CD4-positive, alpha-beta T cell treated with Interferon gamma for 1 hour (primary cell): ENCODE results near the gene VENTX.
"Not testable (repeated sequence)": the region's sequence is repeated elsewhere in the genome, so short reads cannot be mapped to it uniquely, and the experiment has no call there.

ENCODE experiments used
- DNase-seq: peaks from one replicate; pipeline ENCODE4 v3.0.0-alpha.2; 2020

Gene VENTX

GRCh38 chr10:133258818-133259601 lies 21.4 kb downstream of the VENTX start:
- DNase-seq = peak; percentile 82

- no peak for DNase-seq
Measured at GRCh38 chr10:133259602-133259989, 21.9 kb downstream of the VENTX start.

- DNase-seq = peak; percentile 71
Measured at GRCh38 chr10:133260895-133261725, 23.5 kb downstream of the VENTX start.

GRCh38 chr10:133261726-133262325 lies 24.2 kb downstream of the VENTX start:
- peak; percentile 88 for DNase-seq

- no peak for DNase-seq
Measured at GRCh38 chr10:133262696-133263095, 25.0 kb downstream of the VENTX start.

GRCh38 chr10:133263674-133264073 lies 26.0 kb downstream of the VENTX start:
- no peak for DNase-seq

GRCh38 chr10:133264461-133264860 lies 26.8 kb downstream of the VENTX start:
- DNase-seq = peak; percentile 62

GRCh38 chr10:133265052-133265451 lies 27.4 kb downstream of the VENTX start:
- not testable (repeated sequence) for DNase-seq

GRCh38 chr10:133266056-133266795 lies 28.6 kb downstream of the VENTX start:
- no peak for DNase-seq

GRCh38 chr10:133267293-133267692 lies 29.6 kb downstream of the VENTX start:
- no peak for DNase-seq

- DNase-seq = no peak
Measured at GRCh38 chr10:133267829-133268228, 30.2 kb downstream of the VENTX start.

- DNase-seq = no peak
Measured at GRCh38 chr10:133268532-133268931, 30.9 kb downstream of the VENTX start.

- DNase-seq = no peak
Measured at GRCh38 chr10:133269367-133269766, 31.7 kb downstream of the VENTX start.

- no peak for DNase-seq
Measured at GRCh38 chr10:133270204-133270603, 32.5 kb downstream of the VENTX start.

GRCh38 chr10:133270773-133271297 lies 33.2 kb downstream of the VENTX start:
- no peak for DNase-seq

- no peak for DNase-seq
Measured at GRCh38 chr10:133271521-133272300, 34.1 kb downstream of the VENTX start.

GRCh38 chr10:133272301-133272963 lies 34.8 kb downstream of the VENTX start:
- no peak for DNase-seq

- DNase-seq = no peak
Measured at GRCh38 chr10:133272964-133273420, 35.3 kb downstream of the VENTX start.

GRCh38 chr10:133273534-133274143 lies 36.0 kb downstream of the VENTX start:
- DNase-seq = no peak
